IPS-15b (cell line): ENCODE data around the gene ENPP1.

Experiments
- H3K27me3 ChIP-seq: one replicate; pipeline ENCODE4 v1.6.1; 2013; ENCODE audit warnings: low read length; ENCODE audit not compliant: control insufficient read depth, insufficient read depth
- H3K36me3 ChIP-seq: one replicate; pipeline ENCODE4 v1.6.1; 2013; ENCODE audit warnings: low read length; ENCODE audit not compliant: control insufficient read depth, insufficient read depth
- H3K4me1 ChIP-seq: one replicate; pipeline ENCODE4 v1.6.1; 2013; ENCODE audit warnings: mild to moderate bottlenecking, low read length; ENCODE audit not compliant: control insufficient read depth, insufficient read depth
- H3K4me3 ChIP-seq: one replicate; pipeline ENCODE4 v1.5.1; 2013; ENCODE audit warnings: low read depth, low read length
- H3K9ac ChIP-seq: one replicate; pipeline ENCODE4 v1.6.1; 2013; ENCODE audit warnings: low read depth, mild to moderate bottlenecking, low read length
- H3K9me3 ChIP-seq: one replicate; pipeline ENCODE4 v1.6.1; 2013; ENCODE audit warnings: mild to moderate bottlenecking, low read length; ENCODE audit not compliant: control insufficient read depth, insufficient read depth

The ENPP1 gene

DNA sequence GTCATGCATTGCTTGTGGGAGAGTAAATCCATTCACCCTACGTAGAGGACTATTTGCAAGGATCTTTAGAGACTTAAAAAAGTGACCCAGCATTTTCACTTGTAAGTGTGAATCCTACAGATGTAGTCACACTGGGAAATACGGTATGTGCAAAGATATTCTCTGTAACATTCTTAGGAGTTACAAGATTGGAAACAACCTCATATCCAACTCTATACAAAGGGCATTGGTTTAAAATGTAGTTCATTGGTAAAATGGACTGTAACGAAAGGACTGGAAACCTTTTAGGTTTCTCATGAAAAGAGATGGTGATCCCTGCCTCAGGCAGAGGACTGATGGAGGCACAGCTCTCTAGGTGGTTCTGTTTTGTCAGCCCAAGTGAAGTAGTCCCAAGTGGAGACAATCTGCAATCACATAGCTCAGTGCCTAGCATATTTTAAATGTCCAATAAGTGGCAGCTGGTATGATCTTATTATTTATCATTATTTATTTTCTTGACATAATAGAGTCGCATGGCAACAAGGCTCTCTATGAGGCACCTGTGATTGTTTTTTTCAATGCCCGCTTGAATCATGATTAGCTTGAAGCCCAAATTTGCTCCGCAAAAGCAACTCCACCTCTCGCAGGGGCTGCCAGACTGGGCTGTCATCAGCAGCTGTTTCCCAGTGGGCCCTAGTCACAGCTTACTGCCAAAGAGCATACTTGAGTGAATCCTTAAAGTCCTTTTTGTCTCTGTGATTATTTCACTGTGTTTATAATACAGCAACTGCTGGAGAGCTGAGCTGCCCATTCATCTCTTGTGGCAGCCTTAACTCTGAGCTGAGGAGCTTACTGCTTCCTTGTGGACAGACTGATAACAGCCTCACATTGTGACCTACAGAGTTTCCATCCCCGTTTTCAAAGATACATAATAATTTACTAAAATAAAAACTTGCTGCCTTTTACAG lies 19.8 kb upstream of the ENPP1 start:
- no peak overlapping the region for H3K9ac ChIP-seq
- H3K36me3 ChIP-seq = no peaks in the 10 kb centered on the region
- H3K27me3 ChIP-seq = no peaks in the 10 kb centered on the region
- peaks cover 11% of the 10 kb centered on the region for H3K4me1 ChIP-seq
- H3K9me3 ChIP-seq = no peaks in the 10 kb centered on the region
- no peak overlapping the region for H3K4me3 ChIP-seq

DNA sequence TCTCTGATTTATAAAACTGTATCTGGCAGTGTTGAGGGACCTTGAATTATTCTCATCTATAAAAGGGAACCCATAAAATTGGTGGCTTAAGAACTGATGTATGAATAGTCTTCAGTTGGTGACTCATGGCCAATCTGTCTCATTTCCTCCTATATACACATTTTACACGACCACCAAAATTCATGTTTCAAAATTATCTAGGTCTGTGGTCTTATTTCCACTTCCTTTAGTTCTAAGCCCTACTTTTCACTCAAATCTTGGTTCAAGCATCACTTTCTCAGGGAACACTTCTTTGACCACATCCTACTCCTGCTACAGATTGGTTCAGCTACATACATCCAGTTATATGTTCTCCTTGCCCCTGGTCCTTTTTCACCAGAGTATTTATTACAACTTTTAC lies 18.6 kb upstream of the ENPP1 start:
- Histone ChIP-seq H3K4me3 (no peak overlapping the region), H3K27me3 (no peaks in the 10 kb centered on the region), H3K4me1 (peaks cover 11% of the 10 kb centered on the region), H3K9me3 (no peaks in the 10 kb centered on the region), H3K36me3 (no peaks in the 10 kb centered on the region), H3K9ac (no peak overlapping the region)

DNA sequence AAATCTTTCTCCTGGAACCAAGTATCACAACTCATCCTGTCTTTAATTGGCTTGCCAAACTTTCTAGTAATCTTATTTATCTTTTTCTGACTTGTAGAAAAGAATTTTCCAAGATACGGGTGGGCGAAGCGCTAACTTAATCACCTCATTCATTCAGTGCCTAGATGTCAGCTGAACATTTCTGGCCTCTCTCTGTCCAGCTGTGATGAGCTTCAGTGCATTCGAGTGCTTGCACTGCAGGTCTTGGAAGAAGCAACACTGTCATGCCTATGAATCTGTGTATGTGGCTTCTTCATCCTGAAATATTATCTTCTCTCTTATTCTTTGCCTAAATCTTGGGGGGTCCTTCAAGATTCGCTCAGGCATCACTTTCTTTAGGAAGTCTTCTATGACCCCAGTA lies 16.3 kb upstream of the ENPP1 start:
- Histone ChIP-seq H3K9me3 (no peaks in the 10 kb centered on the region), H3K4me1 (peaks cover 13% of the 10 kb centered on the region), H3K9ac (no peak overlapping the region), H3K27me3 (no peaks in the 10 kb centered on the region), H3K36me3 (no peaks in the 10 kb centered on the region), H3K4me3 (no peak overlapping the region)

DNA sequence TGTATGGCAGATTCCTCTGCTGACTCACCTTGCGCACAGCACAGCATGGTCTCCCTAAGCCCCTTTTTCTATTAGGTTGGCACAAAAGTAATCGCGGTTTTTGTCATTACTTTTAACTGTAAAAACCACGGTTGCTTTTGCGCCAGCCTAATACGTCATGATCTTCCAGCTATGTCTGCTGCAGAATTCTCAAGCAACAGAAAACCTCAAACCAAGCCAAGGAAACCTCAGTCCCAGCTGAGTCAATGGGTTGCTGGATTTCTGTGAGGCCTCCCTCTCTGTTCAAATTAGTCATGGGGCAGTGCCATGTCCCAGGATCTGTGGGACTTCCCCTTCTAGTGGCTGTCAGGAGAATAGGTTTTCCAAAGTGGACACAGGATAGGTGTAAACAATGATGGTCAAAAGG lies 15.7 kb upstream of the ENPP1 start:
- Histone ChIP-seq H3K9ac (no peak overlapping the region), H3K9me3 (no peaks in the 10 kb centered on the region), H3K4me1 (peaks cover 13% of the 10 kb centered on the region), H3K27me3 (no peaks in the 10 kb centered on the region), H3K36me3 (no peaks in the 10 kb centered on the region), H3K4me3 (no peak overlapping the region)

DNA sequence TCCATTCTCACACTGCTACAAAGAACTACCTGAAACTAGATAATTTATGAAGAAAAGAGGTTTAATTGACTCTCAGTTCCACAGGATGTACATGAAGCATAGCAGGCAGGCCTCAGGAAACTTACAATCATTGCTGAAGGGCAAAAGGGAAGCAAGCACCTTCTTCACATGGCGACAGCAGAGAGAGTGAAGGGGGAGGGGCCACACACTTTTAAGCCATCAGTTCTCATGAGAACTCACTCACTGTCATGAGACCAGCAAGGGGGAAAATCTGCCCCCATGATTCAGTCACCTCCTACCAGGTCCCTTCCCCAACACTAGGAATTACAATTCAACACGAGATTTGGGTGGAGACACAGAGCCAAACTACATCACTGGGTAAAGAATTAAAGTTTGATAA lies 12.5 kb upstream of the ENPP1 start:
- no peaks in the 10 kb centered on the region for H3K9me3 ChIP-seq
- H3K4me1 ChIP-seq = peaks cover 13% of the 10 kb centered on the region
- H3K4me3 ChIP-seq = no peak overlapping the region
- H3K27me3 ChIP-seq = no peaks in the 10 kb centered on the region
- no peak overlapping the region for H3K9ac ChIP-seq
- no peaks in the 10 kb centered on the region for H3K36me3 ChIP-seq

DNA sequence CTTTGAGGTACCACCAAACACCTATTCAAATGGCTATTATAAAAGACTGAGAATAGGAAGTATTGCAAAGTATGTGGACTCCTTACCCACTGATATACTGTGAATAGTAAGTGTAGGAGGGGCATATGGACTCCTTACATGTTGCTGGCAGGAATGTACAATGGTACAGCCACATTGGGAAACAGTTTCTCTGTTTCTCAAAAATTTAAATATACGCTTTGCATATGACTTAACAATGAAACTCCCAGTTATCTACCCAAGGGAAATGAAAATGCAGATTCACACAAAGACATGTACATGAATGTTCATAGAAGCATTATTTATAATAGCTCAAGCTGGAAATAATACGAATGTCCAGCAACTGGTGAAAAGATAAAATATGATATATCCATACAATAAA lies 5.5 kb upstream of the ENPP1 start:
- Histone ChIP-seq H3K9ac (no peak overlapping the region), H3K4me1 (no peaks in the 10 kb centered on the region), H3K9me3 (no peaks in the 10 kb centered on the region), H3K27me3 (peaks cover 11% of the 10 kb centered on the region), H3K36me3 (no peaks in the 10 kb centered on the region), H3K4me3 (no peak overlapping the region)

DNA sequence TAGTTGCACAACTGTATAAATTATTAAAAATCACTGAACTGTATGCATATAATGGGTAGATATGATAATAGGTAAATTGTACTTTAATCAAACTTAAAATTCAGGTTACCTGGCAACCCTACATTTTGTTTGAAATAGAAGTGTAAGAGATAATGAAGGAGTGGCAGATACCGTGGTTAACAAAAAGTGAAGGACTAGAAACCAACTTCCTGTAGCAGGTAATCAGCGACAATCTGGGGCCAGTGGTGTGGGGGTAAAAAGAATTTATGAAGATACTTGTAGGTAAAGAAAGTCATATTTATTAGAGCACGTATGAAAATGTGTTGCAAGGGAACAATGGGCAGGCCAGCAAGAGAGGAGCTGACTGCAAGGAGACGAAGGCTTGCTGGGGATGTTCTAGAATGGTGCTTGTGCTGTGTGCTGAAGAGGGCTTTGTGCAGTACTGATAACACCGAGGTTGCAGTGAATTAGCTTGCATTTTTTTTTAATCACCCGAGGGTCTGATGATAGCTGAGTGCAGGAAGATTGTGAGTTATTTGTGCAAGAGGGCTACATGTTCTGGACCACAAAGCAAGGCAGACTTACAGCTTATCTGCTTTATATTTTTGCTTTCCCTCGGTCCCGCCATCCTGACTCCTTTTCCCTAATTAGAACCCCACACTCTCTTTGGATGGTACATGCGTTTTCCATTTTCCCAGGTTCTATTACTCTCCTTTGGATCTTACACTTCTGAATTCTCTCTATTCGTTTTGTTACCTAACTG lies 4.6 kb upstream of the ENPP1 start:
- H3K27me3 ChIP-seq = peaks cover 11% of the 10 kb centered on the region
- no peak overlapping the region for H3K9ac ChIP-seq
- H3K4me3 ChIP-seq = no peak overlapping the region
- no peaks in the 10 kb centered on the region for H3K4me1 ChIP-seq
- H3K9me3 ChIP-seq = no peaks in the 10 kb centered on the region
- no peaks in the 10 kb centered on the region for H3K36me3 ChIP-seq

DNA sequence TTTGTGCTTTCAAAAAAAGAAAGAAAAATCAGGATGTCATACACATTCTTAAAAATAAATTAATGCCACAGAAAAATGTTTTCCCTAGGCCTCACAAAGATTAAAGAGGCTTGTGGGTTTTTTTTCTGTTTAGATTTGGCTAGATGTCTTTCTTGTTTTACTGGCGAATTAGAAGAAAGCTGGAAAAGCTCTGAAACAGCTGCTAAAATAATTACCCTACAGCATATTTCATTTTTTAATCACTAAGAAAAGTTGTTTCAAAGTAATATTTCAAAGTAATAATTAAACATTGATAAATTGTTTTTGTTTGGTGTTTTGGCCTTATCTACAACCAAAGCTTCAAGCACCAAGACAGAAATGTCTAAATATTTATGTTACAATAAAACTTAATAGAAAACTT lies 3.7 kb upstream of the ENPP1 start:
- H3K4me3 ChIP-seq = no peak overlapping the region
- H3K27me3 ChIP-seq = peaks cover 13% of the 10 kb centered on the region

DNA sequence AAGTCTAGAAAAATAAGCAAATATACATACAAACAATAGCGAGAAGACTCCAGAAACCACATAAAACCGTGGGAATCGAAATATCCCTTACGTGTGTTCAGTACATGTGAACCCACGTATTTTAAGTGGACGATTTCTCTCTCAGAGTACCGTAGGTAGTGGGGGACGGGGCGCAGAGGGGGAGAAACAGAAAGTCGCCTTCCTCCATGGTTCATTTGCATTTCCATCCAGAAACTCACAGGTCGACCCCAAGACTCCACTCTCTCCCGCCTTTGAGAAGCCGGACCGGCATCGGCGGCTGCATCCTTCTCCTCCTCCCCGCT lies 538 bp upstream of the ENPP1 start:
- H3K9ac ChIP-seq = no peak overlapping the region
- H3K4me1 ChIP-seq = peaks cover 7% of the 10 kb centered on the region
- no peaks in the 10 kb centered on the region for H3K9me3 ChIP-seq
- H3K4me3 ChIP-seq = peak overlapping the region; percentile 56
- H3K27me3 ChIP-seq = peaks cover 13% of the 10 kb centered on the region
- H3K36me3 ChIP-seq = no peaks in the 10 kb centered on the region

More for the DNA sequence above, 3.7 kb upstream of the ENPP1 start:
- H3K9me3 ChIP-seq = no peaks in the 10 kb centered on the region
- no peak overlapping the region for H3K9ac ChIP-seq
- peaks cover under 1% of the 10 kb centered on the region for H3K4me1 ChIP-seq
- no peaks in the 10 kb centered on the region for H3K36me3 ChIP-seq

DNA sequence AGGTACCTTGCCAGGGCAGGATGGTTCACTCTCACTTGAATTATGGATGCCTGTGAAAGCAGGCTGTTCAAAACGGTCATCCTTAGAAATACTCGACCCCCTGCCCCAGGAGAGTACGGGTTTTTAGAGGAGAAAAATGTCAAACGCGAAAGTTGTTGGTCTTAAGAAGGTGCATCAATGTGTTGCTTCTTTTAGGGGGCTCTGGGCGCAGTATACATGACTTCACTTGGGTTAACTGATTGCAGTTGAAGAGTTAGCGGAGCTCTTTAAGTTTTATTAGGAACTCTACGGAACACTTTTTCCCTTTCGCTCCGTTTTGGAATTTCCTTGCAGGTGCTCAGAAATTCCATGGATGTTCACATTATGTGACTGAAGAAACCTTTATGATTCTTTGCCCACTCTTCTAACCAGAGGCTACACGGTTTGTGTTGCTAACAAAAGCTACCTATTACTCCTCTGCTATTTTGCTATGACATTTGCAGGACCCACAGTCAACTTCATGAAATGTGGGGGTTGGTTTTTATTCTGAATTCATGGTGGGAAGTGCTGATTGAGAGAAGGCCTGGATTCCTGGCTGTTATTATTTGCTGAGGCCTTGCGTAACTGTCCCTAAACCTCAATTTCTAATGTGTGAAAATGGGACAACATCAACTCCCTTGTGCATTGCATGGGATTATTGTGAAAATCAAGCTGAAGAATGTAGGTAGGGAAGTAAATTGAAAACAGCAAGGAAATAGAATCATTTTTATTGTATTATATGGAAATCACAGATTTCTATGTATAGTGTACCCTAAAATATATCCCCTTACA lies 845 bp downstream of the ENPP1 start:
- no peak overlapping the region for H3K9ac ChIP-seq
- peak overlapping the region; percentile 72 for H3K4me3 ChIP-seq

DNA sequence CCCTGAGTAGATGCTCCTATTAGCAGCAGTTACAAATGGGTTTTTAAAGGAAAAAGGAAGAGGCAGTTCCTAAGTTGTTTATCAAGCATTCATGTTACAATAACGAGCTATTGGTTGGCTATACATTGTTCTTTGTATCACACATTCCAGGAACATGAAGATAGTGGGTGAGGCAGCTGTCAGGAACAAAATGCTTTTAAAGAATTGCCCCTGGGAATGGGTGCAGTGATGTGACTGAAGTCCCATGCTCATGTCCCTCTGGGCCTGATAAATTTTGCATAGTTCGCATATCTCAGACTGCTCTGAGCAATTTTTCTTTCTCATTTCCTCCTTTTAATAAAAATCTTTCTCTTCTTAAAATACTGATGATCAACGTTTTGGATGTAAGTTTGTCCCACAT lies 3.7 kb downstream of the ENPP1 start:
- Histone ChIP-seq H3K9ac (no peak overlapping the region), H3K4me1 (peaks cover 7% of the 10 kb centered on the region), H3K4me3 (no peak overlapping the region), H3K27me3 (peaks cover 7% of the 10 kb centered on the region), H3K36me3 (no peaks in the 10 kb centered on the region), H3K9me3 (no peaks in the 10 kb centered on the region)

More for the DNA sequence above, 845 bp downstream of the ENPP1 start:
- peaks cover 13% of the 10 kb centered on the region for H3K27me3 ChIP-seq
- H3K4me1 ChIP-seq = peaks cover 7% of the 10 kb centered on the region
- no peaks in the 10 kb centered on the region for H3K9me3 ChIP-seq
- H3K36me3 ChIP-seq = no peaks in the 10 kb centered on the region
